ENCODE results near the gene NYAP1.

Gene NYAP1

GRCh38 chr7:100464210-100464660 is 19.5 kb upstream of the NYAP1 start, which contains the start of gene SPACDR:
Gene SPACDR (minus strand): TSS chr7:100464260. CDS start chr7:100464025, 235 bp downstream.
- no peak for DNase-seq

GRCh38 chr7:100464791-100465190 is 18.9 kb upstream of the NYAP1 start:
- no peak for DNase-seq

GRCh38 chr7:100465299-100465698 is 18.4 kb upstream of the NYAP1 start:
- no peak for DNase-seq

- no peak for DNase-seq
Observed at GRCh38 chr7:100465702-100466311, 17.9 kb upstream of the NYAP1 start.

- no peak for DNase-seq
Observed at GRCh38 chr7:100466653-100467605, 16.8 kb upstream of the NYAP1 start.

- no peak for DNase-seq
Observed at GRCh38 chr7:100467638-100468373, 15.9 kb upstream of the NYAP1 start.

GRCh38 chr7:100469227-100470044 is 14.3 kb upstream of the NYAP1 start:
- DNase-seq = no peak

GRCh38 chr7:100471021-100471420 is 12.7 kb upstream of the NYAP1 start:
- no peak for DNase-seq

GRCh38 chr7:100472121-100472851 is 11.4 kb upstream of the NYAP1 start:
- DNase-seq = no peak

GRCh38 chr7:100472854-100473499 is 10.8 kb upstream of the NYAP1 start:
- DNase-seq = no peak

GRCh38 chr7:100475549-100475948 is 8.2 kb upstream of the NYAP1 start:
- no peak for DNase-seq

GRCh38 chr7:100476101-100476780 is 7.5 kb upstream of the NYAP1 start:
- DNase-seq = no peak

- no peak for DNase-seq
Observed at GRCh38 chr7:100476903-100477870, 6.5 kb upstream of the NYAP1 start.

- DNase-seq = no peak
Observed at GRCh38 chr7:100477871-100478267, 5.9 kb upstream of the NYAP1 start.

- peak; percentile 93 for DNase-seq
Observed at GRCh38 chr7:100478958-100479660, 4.6 kb upstream of the NYAP1 start, which contains the start of gene TSC22D4. Gene TSC22D4 (minus strand): TSS chr7:100479214. CDS start chr7:100478038, 1,176 bp downstream.

- DNase-seq = no peak
Observed at GRCh38 chr7:100481466-100481865, 2.3 kb upstream of the NYAP1 start.

- no peak for DNase-seq
Observed at GRCh38 chr7:100482728-100483089, 1.0 kb upstream of the NYAP1 start.

- no peak for DNase-seq
Observed at GRCh38 chr7:100483090-100483721, 521 bp upstream of the NYAP1 start.
